HG03103 (cell line): ENCODE results near the gene DPP9.
A peak's percentile ranks its signal among the peaks of the same experiment; 100 is the strongest.
"Not testable (repeated sequence)": the region's sequence is repeated elsewhere in the genome, so short reads cannot be mapped to it uniquely, and the experiment has no call there.

ENCODE experiments used
- ATAC-seq: cut with Tn5 transposase; IDR thresholded peaks from one replicate; pipeline ENCODE4 v1.9.1; 2021; ENCODE audit warnings: low read depth; ENCODE audit not compliant: unreplicated experiment

The DPP9 gene

DNA sequence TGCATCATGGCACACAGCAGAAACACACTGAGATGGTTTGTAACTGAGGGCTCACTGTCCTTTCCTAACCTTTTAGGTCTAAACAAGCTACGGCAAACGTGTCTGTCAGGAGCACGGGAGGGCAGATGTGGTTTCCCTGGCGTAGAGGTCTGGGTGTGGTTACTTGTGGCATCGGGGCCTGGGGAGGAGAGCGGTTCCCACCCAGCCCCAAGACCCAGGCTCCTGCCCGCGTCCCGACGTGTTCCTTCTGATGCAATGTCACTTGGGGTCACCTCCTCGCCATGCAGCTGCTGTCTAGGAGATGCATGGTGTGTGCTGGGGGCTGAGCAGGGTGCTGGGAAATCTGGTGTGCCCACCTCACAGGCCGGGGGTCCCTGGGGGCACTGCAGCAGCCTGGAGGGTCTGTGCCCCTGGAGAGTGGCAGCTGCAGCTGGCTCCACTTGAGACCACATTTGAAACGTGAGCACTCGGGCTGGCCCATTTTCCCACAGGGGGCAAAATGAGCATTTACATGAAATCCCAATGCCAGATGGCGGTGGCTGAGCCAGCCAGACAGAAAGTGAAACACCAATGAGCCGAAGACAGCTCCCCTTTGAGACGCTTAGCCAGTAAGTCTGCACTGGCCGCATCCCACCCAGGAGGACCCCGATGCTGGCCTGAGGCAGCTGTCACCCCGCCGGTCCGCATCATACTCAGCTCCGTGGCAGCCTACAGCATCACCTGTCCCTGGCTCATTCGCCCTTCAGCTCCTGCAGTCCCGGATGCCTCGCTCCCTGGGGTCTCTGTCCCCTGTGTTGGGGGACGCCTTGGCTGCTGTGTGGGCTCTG is 31.2 kb downstream of the DPP9 start:
- ATAC-seq: no peak

DNA sequence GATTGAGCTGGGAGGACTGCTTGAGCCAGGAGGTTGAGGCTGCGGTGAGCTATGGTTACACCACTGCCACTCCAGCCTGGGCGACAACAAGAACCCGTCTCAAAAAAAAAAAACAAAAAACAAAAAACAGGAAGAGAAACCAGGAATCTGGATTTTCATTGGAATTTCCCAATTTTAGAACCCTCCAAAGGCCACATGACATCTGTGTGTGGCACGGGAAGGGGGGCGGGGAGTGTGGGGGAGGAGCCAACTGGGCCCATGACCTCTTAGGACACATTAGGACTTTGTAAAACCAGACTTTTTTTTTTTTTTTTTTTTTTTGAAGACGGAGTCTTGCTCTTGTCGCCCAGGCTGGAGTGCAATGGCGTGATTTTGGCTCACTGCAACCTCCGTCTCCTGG is 32.3 kb downstream of the DPP9 start:
- no peak for ATAC-seq

DNA sequence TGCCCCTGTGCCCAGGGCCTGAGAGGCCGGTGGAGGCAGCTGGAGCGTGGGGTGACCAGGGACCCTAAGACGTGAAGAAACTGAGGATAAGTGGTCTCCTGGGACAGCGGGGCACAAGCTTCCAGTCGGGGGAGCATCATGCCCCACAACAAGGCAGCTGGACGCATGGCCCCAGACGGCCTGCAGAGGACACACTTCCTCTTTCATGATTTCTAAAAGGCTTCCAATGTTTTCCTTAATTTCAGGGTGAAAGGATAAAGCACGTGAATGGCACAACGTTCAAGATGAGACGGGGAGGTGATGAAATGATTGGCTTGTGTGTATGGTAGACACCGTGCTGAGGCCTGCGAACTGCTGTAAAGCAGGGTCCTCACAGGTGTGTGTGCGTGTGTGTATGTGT is 33.3 kb downstream of the DPP9 start:
- ATAC-seq: no peak

DNA sequence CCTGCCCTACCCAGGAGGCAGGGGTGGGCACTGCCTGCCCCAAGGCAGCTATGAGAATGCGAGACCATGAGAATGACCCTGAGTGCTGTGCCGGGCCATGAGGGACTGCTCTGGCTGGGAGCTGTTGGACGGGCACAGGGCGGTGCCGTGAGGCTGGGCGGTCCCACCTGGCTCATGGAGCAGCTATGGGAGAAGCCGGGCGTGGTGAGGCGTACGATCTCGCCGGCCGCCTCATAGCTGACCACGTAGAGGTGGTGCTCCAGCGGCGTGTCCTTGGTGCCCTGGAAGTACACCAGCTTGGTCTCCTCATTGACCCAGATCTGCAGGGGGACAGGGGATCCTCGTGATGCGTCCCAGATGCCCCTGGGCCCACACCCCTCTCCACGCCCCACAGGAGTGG is 34.2 kb downstream of the DPP9 start:
- ATAC-seq: no peak

DNA sequence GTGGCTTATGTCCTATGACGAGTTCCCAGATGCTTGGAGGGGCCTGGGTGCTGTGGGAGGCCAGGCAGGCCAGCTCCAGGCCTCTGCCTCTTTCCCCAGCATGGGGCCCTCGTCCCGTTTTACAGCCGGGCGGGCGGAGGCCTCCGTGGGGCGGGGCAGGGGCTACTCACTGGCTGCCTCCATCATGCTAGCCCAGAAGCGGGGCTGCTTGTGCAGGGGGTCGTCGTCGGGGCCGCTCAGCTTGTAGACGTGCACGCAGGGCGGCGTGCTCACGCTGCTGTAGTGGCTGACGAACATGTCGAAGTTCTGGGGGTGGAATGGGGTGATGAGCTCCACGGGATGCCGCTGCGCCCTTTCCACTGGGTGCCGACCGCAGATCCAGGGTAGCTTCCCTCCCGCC is 35.1 kb downstream of the DPP9 start:
- ATAC-seq: no peak

DNA sequence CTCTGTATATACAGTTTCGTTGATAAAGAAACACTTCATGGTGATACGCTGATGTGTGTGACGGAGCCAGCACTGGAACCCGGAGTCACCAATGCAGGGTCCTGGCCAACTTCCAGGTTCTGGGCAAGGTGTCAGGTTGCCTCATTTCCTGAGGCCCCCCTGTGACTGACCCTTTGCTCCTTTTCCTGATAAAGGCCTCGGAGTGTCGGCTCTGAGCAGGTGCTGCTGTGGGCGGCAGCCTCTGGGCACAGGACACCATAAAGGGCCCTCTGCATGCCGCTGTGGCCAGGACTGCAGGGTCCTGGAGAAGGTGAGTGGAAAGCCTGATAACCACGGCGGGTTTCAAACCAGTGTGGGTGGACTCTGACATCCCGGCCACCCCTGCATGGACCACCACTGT is 36.2 kb downstream of the DPP9 start:
- no peak for ATAC-seq

DNA sequence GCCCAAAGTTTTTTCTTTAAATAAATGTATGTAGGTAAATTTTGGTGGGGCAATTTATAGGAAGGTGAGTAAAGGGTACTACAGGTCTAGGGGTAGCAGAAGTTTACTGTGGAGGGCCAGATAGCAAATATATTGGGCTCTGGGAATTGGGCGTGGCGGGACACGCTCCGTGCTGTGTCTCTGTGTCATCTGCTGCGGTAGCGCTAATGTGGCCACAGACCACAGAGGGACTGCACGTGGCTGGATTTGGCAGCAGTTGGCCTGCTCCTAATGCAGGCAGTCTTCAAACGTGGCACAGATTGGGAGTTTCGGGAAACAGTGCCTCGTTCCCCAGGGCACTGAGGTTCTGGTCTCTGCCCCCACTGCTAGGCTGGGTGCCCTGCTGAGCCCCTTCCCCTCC is 36.9 kb downstream of the DPP9 start:
- no peak for ATAC-seq

DNA sequence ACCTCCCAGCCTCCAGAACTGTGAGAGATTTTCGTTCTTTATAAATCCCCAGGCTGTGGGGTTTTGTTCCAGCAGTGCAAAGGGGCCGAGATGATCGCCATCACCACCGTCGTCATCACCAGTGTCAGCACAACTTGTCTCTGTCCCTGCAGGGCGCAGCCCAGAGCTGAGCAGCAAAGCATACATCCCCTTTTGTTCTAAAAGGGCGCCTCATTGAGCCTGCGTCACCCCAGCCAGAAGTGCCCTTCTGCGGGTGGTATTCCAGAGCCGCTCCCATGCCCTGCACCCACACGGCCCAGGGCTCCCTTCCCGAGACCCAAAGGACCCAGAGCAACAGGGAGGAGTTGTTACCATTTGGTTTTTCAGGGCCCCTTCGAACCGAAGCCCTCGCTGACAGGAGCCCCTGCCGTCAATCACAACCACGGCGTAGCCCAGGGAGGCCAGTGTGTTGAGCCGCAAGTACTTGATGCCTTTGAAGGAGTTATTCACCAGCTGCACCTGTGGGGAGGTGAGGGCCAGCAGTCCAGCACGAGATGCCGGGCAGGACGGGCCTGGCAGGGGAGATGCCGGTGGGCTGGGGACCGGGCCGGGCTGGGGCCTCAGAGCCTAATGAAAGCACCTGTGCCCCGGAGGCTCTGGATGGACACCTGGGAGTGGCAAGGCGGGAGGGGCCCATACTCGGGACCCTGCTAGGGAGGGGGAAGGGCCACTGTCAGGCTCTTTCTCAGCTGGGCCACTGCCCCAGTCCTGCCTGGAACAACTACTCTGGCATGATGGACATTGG is 39.1 kb downstream of the DPP9 start:
- no peak for ATAC-seq

DNA sequence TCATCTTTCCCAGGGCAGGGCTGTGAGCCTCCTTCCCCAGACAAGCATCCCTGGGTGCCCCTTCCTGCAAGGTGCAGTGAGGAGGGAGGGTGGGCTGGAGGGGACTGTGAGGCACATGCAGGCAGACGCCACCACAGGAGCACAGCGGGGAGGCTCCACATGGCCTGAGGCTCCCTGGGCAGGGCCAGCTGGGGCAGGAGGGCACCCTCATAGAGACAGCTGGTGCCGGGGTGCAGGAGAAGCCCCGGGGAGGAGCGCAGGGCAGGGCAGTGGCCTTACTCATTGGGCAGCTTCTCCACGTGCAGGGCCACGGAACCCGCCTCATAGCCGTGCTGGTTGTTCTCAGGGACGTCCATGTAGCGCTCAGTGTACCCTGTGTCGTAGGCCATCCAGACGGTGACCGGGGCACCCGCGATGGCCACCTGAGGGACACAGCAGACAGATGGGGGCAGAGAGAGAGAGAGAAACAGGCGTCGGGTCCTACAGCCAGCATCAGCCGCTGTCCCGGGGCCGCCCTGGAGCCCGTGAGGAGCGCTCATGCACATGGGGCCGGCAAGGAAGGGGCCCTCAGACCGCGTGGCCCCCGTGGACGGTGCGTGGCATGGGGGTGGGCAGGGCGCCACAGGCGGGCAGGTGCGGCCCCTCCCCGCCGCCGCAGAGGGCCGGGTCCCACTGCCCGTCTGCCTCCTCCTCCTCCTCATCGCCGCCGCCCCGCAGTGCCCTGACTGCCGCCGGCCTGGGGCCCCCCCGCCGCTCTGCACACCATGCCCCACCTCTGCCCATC is 41.0 kb downstream of the DPP9 start:
- no peak for ATAC-seq

DNA sequence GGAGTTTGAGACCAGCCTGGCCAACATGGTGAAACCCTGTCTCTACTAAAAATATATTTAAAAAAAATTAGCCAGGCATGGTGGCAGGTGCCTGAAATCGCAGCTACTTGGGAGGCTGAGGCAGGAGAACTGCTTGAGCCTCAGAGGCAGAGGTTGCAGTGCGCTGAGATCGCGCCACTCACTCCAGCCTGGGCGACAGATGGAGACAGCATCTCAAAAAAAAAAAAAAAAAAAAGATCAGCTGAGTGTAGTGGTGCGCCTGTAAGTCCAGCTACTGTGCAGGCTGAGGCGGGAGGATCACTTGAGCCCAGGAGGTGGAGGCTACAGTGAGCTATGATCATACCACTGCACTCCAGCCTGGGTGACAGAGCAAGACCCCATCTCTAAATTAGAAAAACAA is 43.6 kb downstream of the DPP9 start:
- not testable (repeated sequence) for ATAC-seq

DNA sequence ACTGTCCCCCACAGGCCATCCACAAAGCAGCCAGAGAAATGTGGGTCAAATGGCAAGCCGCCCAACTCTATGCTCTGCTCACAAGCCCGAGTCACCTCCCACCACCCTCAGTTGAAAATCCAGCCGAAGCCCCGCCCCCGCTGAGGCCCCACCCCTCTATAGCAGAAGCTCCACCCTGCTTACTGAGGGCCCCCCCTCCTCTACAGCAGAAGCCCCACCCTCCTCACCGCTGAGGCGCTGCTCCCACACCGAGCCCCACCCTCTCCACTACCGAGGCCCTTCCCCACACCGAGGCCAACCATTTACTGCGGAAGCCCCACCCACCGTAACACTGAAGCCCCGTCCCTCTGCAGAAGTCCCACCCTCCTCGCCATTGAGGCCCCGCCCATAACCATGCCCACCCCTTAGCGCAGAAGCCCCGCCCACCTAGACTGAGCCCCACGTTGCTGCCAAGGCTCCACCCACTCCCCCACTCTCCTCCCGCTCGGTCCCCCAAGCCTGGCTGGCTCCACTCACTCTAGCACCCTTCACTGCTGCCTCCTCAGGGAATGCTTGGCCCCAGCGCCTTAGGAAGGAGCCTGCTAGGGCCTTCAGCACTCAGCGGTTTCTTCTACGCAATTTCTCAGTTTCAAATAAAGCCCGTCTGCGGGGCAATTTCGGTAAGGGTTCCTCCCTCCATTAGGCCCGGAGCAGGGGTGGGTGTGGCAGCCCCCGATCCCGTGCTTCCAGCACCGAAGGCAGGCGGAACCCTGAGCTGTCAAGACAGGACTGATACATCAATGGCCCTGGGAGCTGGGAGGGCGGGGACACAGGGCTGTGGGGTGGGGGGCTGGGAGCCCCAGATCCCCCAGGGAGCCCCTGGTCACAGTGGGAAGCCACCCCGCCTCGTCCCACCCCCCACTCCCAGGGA is 44.5 kb downstream of the DPP9 start:
- no peak for ATAC-seq

DNA sequence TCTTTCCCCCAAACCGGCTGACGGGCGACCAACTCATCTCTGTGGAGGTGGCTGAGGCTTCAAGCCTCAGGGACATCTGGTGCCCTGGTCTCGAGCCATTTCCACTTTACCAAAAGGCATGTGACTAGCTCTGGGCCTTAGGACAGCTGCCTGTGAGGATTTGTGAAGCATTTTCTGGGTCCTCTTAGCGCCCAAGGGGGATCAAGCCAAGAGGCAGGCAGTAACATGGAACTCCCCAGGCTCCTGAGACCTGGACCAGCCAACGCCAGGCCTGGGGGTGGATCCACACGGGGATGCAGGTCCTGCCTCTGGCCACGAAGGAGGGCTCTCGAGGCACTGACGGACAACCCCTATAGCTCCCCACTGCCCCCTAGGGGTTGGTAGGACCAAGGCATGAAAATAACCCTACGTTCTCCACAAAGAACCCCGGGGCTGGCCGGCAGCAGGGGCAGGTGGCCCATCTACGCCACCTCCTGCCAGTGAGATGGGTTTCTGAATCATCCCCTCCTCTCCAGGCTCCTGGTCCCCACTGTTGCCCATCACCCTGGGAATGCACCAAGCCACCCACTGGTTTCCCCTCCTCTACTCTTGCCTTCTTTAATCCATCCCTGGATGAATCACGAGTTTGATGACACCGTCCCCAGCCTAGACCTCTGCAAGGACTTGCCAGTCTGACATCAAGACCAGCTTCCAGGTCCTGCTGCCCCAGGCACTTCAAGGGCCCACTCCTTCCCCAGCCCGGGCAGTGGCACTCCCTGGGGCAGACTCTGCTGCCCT is 46.5 kb downstream of the DPP9 start:
- no peak for ATAC-seq

DNA sequence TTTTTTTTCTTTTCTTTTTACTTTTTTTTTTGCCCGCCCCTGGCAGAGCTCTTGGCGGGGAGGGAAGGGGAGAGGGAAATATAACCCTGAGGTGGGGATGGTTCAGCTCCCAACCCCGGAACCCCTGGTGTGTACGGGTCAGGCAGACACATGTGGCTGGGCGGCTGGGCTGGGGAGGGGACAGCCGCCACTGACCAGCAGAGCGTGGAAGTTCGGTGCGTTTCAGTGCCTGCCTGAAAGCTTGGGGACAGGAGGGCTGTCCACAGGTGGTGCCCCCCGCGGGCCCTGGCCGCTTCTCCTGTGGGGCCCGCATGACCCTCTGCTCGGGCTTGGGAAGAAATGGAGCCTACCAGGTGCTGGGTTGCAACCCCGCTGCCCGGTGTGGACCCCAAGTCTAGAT is 48.3 kb downstream of the DPP9 start:
- ATAC-seq: no peak

DNA sequence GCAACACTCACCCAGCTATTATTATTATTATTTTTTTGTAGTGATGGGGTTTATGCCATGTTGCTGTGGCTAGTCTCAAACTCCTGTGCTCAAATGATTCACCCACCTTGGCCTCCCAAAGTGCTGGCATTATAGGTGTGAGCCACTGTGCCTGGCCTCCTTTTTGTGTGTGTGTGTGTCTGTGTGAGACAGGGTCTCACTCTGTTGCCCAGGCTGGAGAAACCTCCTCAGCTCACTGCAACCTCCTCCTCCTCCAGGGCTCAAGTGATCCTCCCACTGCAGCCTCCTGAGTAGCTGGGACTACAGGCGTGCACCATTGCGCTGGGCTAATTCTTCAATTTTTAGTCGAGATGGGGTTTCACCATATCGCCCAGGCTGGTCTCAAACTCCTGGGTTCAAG is 49.9 kb downstream of the DPP9 start:
- no peak for ATAC-seq

DNA sequence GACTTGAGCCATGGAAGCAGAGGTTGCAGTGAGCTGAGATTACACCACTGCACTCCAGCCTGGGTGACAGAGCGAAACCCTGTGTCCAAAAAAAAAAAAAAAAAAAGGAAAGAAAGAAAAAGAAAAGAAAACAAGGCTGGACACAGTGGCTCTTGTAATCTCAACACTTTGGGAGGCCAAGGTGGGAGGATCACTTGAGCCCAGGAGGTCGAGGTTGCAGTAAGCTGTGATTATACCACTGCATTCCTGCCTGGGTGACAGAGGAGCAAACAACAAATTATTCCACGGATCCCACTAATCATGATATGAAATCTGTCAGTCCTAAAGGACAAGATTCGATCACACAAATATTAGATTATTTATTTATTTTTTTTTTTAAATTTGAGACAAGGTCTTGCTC is 50.4 kb downstream of the DPP9 start:
- no peak for ATAC-seq

DNA sequence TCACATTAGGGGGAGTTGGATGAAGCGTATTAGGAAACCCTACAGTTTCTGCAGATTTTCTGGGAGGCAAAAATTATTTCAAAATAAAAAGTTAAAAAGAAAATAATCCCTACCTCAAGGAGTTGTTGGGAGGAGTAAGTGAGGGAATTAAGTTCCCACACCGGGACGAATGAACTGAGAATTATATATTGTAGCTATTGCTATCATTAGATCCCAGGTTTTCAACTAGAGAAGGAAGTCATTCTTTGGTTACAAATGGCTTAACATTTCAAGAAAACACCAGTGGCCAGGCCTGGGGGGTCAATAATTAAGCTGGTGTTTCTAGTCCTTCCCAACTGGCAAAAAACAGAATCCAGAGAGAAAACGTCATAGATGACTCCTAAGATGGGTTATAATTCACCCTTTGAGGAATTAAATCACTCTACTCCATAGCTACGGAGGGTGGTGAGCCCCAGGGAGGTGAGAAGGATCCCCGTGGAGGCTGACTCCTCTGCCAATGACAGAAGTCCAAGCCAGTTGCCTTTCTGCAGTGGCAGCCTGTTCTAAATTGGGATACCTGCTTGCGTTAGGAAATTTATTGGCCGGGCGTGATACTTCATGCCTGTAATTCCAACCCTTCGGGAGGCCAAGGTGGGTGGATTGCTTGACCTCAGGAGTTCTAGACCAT is 52.3 kb downstream of the DPP9 start:
- ATAC-seq: no peak

DNA sequence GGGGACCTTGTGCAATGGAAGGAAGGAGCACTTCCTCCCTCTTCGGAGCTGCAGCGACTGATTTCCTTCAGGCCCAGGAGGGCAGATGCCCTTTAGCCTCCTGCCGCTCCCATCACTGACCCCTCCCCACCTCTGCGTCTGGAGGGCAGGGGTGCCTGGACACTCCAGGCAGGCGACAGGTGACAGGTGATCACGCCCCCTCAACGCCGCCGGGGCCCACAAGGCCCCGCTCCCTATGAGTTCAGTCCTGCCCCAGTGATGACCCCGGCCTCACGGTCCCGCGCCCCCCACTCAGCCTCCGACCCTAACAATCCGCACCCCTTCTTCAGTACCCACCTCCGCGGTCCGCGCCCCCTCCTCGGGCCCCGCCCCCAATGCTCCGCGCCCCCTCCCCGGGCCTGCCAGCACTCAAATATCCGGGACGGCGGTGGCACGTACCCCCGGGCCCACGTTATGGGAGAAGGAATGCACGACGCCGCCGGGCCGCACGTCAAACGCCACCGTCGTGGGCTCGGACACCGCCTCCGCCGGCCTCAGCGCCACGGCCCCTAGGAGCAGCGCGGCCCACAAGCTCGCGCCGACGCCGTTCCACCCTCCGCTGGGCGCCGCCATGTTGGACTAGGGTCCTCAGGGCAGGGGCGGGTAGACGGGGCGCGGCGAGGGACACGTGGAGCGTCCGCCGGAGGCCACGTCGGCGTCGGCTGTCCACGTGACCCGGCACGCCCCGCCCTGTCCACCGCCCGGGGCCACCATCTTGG is 53.7 kb downstream of the DPP9 start, which contains the start of gene MYDGF:
TSS of gene MYDGF (minus strand) at position 620 of the 758 bp plus-strand sequence. CDS start at position 612, 8 bp downstream.
- peak; percentile 86 for ATAC-seq

DNA sequence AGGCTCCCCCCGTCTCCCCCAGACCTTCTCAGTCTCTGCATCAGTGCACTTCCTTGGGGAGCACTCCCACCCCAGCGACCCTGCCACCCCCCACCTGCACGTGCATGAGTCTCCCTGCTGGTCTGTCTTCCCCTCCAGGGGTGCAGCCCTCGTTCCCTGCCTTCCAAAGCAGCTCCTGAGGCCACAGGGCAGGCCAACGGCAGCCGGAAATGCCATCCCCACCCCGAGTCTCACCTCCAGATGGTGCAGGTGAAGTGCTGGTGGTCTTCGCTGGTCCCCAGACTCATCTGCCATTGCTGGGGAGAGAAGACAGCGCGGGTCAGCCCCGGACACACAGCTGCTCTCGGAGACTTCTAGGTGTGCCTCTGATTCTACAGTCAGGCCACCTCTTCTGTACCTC is 59.0 kb downstream of the DPP9 start:
- ATAC-seq: no peak
